Uterus (tissue), 4 donors: Measurements from ENCODE around the gene PDE6D. TPM values are rescaled to one million over a fixed set of nuclear protein-coding genes. Genes with fewer than 3 reads are reported as not detected.

Experiments used
- DNase-seq, 2 donors: peaks; one replicate each; pipeline ENCODE4 v3.0.0-alpha.2; 2019 to 2020
- H3K27ac ChIP-seq, 2 donors: fragments of 200-600 bp; sonication (generic); 1 replicate in 1 of 2; 2 replicates in 1 of 2; pipeline ENCODE4 v1.5.1; 2016 to 2018
- H3K27me3 ChIP-seq, 2 donors: fragments of 200-600 bp; sonication (generic); one replicate each; pipeline ENCODE4 v1.5.1; 2018 to 2019; ENCODE audit warnings: control low read depth in 1 of 2
- H3K36me3 ChIP-seq, 2 donors: fragments of 200-600 bp; sonication (generic); one replicate each; pipeline ENCODE4 v1.5.1; 2019; ENCODE audit warnings: control low read depth in 1 of 2
- H3K4me1 ChIP-seq, 2 donors: fragments of 200-600 bp; sonication (generic); one replicate each; pipeline ENCODE4 v1.5.1; 2018 to 2019; ENCODE audit warnings: control low read depth in 1 of 2
- H3K4me3 ChIP-seq, 2 donors: fragments of 200-600 bp; sonication (generic); 1 replicate in 1 of 2; 2 replicates in 1 of 2; pipeline ENCODE4 v1.5.1; 2018 to 2019; ENCODE audit warnings: mild to moderate bottlenecking in 1 of 2
- H3K9me3 ChIP-seq, 2 donors: fragments of 200-600 bp; sonication (generic); one replicate each; pipeline ENCODE4 v1.5.1; 2019; ENCODE audit warnings: control low read depth in 1 of 2
- POLR2A ChIP-seq, 2 donors: fragments of 450-650 bp; IDR thresholded peaks; one replicate each; pipeline ENCODE4 v1.6.1; 2016; ENCODE audit warnings: antibody characterized with exemption in 2 of 2, mild to moderate bottlenecking in 1 of 2, moderate library complexity in 1 of 2
- intact Hi-C: fragments of 100-400 bp; cut with DNase I; formaldehyde crosslinking; loops from one replicate; pipeline ENCODE4 v1.15.1; 2023; ENCODE audit warnings: low total_unique reads
- total RNA-seq, 4 donors: library from RNA; depleted of rRNA in 3 of 4; stranded (reverse); fragments of >200 nt in 3 of 4; gene quantifications; one replicate each; pipeline versions ENCODE4 v1.1.0 to v1.2.4, GENCODE V29; 2014 to 2023
- TF ChIP-seq, protein P1 (sequence below), 4 experiments: fragments of 200-600 bp in 2 of 4; fragments of 450-650 bp in 2 of 4; sonication (generic) in 2 of 4; IDR thresholded peaks; one replicate each; pipeline ENCODE4 v1.5.1; 2016 to 2019; ENCODE audit warnings: antibody characterized with exemption in 4 of 4, mild to moderate bottlenecking in 2 of 4, moderate library complexity in 1 of 4
- donor health status: DM: yes; HTN: yes; CAD: no.

The PDE6D gene
- total RNA-seq, 4 donors from 2014 or later, result 23.5 to 140 (median 43.6) TPM

DNA sequence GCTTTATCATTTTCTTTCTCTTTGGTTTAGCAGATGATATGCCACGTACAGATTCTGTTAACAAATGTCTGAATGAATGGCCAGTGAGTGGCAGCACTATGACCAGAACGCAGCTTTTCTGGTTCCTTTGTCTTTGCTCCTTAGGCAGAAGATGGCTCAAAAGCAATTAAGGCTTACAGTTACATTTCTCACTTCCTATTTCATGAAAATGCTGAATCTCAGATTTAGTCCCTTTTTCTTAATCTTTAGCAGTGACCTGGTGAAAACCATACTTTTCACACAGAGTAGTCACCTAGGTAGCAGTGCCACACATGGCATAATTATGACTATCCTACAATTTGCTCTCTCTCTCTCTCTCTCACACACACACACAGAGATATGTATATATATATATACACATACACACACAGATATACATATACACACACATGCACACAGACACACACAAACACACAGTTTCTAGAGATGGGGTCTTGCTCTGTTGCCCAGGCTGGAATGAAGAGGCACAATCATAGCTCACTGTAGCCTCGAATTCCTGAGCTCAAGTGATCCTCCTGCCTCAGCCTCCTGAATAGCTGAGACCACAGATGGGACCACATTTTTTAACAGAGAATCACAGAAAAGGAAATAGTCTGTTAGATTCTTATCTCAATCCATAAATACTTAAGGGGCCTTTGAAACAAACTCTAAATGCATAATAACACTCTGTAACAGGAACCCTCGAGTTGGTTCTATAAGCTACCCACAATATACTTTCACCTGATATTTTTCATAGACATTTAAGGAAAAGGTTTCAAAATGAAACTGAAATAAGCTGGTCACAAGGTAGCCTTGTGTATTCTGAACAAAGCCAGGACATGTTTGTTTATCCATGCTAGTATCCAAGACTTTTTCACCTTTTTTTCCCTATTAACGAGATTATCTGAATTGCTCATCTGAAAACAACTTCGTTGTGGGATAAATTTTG, 11.6 kb downstream of the PDE6D start:
- Histone ChIP-seq H3K4me3 (no peak overlapping the region), H3K36me3 (no peaks in the 10 kb centered on the region), H3K4me1 (no peaks in the 10 kb centered on the region), H3K27ac (no peak overlapping the region), H3K27me3 (no peaks in the 10 kb centered on the region), H3K9me3 (no peaks in the 10 kb centered on the region)
- DNase-seq, result no peak
- intact Hi-C loops, result no loop called here
- TF ChIP-seq, protein P1, sequence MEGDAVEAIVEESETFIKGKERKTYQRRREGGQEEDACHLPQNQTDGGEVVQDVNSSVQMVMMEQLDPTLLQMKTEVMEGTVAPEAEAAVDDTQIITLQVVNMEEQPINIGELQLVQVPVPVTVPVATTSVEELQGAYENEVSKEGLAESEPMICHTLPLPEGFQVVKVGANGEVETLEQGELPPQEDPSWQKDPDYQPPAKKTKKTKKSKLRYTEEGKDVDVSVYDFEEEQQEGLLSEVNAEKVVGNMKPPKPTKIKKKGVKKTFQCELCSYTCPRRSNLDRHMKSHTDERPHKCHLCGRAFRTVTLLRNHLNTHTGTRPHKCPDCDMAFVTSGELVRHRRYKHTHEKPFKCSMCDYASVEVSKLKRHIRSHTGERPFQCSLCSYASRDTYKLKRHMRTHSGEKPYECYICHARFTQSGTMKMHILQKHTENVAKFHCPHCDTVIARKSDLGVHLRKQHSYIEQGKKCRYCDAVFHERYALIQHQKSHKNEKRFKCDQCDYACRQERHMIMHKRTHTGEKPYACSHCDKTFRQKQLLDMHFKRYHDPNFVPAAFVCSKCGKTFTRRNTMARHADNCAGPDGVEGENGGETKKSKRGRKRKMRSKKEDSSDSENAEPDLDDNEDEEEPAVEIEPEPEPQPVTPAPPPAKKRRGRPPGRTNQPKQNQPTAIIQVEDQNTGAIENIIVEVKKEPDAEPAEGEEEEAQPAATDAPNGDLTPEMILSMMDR (IDR thresholded peaks at IDR 0.05), result no peak
- no peak for TF ChIP-seq POLR2A (IDR thresholded peaks at IDR 0.05)

DNA sequence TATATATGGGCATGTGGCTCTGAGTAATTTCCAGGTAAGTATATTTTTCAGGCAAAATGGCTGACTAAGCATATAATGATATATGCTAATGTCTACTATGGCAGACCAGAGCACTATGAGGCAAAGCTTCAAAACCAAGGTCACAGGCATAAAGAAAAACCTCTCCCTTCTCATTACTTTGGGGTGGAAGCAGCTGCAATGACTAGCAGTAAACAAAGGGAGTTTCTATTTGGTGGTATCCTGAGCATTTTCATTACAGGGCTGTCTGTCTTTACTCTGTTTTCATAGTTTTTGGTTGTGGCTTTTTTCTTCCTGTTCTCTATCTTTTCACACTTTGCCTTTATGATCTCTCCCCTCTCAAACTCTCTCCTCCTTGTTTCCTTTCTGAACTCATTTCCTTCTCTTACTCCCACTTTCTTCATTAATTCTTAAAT, 15.6 kb downstream of the PDE6D start:
- Histone ChIP-seq H3K4me1 (no peaks in the 10 kb centered on the region), H3K36me3 (no peaks in the 10 kb centered on the region), H3K27me3 (no peaks in the 10 kb centered on the region), H3K4me3 (no peak overlapping the region), H3K27ac (no peak overlapping the region), H3K9me3 (no peaks in the 10 kb centered on the region)
- DNase-seq, result no peak
- intact Hi-C loops, result no loop called here
- no peak for TF ChIP-seq POLR2A (IDR thresholded peaks at IDR 0.05)
- TF ChIP-seq, protein P1 (IDR thresholded peaks at IDR 0.05), result no peak

DNA sequence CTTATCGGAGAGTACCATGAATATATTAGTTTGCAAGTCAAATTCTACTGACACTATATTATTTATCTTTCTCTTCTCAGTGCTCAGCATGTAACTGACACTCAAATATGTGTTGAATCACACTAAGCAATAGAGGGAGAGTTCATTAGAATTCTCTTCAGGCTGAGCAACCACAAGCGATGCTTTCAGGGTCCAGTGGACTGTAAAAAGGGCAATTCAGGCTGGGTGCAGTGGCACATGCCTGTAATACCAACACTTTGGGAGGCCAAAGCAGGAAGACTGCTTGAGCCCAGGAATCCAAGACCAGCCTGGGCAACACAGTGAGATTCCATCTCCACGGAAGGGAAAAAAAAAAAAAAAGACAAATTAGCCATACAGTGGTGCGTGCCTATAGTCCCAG, 16.3 kb downstream of the PDE6D start:
- DNase-seq, result no peak
- Histone ChIP-seq H3K27me3 (no peaks in the 10 kb centered on the region), H3K27ac (no peak overlapping the region), H3K4me1 (no peaks in the 10 kb centered on the region), H3K36me3 (no peaks in the 10 kb centered on the region), H3K9me3 (no peaks in the 10 kb centered on the region), H3K4me3 (no peak overlapping the region)
- TF ChIP-seq, protein P1 (IDR thresholded peaks at IDR 0.05), result no peak
- TF ChIP-seq POLR2A (IDR thresholded peaks at IDR 0.05), result no peak
- intact Hi-C loops, result no loop called here

DNA sequence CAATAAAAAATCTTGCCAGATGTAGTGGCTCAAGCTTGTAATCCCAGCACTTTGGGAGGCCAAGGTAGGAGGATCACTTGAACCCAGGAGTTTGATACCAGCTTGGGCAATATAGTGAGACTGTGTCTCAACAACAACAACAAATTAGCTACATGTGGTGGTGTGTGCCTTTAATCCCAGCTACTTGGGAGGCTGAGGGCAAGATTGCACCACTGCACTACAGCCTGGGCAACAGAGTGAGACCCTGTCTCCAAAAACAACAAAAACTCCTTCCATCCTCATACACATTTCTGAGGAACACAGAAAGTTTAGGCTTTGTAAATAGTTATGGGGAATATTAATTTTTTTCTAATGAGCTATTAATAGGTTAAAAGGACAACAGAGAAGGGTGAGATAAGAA, 17.0 kb downstream of the PDE6D start:
- DNase-seq, result no peak
- Histone ChIP-seq H3K9me3 (no peaks in the 10 kb centered on the region), H3K36me3 (no peaks in the 10 kb centered on the region), H3K27me3 (no peaks in the 10 kb centered on the region), H3K4me3 (no peak overlapping the region), H3K27ac (no peak overlapping the region), H3K4me1 (no peaks in the 10 kb centered on the region)
- intact Hi-C loops, result no loop called here
- TF ChIP-seq, protein P1 (IDR thresholded peaks at IDR 0.05), result no peak
- no peak for TF ChIP-seq POLR2A (IDR thresholded peaks at IDR 0.05)

DNA sequence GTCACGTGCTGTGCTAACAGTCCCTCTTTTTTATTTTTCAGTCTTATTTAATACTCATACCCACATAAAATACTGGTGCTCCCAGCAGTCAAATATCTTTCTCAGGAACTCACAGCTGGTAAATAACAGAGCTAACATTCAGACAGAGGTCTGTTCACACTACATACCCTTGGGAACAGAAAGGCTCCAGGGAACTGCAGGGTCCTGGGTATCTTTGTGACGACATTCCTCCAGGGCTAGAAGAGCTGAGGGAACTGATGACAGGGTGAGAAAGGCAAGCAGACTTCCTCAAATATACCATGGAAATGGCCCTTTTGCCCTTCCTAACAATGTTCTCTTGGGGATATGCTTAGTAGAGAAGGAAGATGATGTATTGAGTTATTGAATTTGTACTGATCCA, 19.3 kb downstream of the PDE6D start:
- DNase-seq, result no peak
- H3K4me1 ChIP-seq, result no peaks in the 10 kb centered on the region
- TF ChIP-seq, protein P1 (IDR thresholded peaks at IDR 0.05), result no peak
- no peak for TF ChIP-seq POLR2A (IDR thresholded peaks at IDR 0.05)
- H3K27me3 ChIP-seq, result no peaks in the 10 kb centered on the region
- H3K27ac ChIP-seq, result no peak overlapping the region
- intact Hi-C loops, result no loop called here
- no peak overlapping the region for H3K4me3 ChIP-seq
- no peaks in the 10 kb centered on the region for H3K36me3 ChIP-seq
- no peaks in the 10 kb centered on the region for H3K9me3 ChIP-seq
